Middle frontal gyrus (tissue), 1 donor: ENCODE data around the gene STX12.
A peak's percentile ranks its signal among the peaks of the same experiment; 100 is the strongest.
"Not testable (repeated sequence)": the region's sequence is repeated elsewhere in the genome, so short reads cannot be mapped to it uniquely, and the experiment has no call there.

Experiments
- DNase-seq: peaks from one replicate; pipeline ENCODE4 v3.0.0-alpha.2; 2015; ENCODE audit warnings: low spot score; ENCODE audit errors: extremely low spot score

STX12 gene

DNA sequence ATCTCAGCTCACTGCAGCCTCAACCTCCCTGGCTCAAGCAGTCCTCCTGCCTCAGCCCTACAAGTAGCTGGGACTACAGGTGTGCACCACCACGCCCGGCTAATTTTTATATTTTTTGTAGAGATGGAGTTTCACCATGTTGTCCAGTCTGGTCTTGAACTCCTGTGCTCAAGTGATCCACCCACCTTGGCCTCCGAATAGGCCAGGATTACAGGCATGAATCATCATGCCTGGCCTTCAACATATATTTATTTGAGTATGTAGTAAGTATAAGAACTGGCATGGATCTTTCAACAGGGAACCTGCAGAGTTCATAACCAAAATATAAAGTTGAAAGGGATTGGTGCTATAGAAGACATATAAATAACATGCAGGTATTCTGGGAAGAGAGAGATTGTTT, 2.3 kb downstream of the STX12 start:
- not testable (repeated sequence) for DNase-seq

DNA sequence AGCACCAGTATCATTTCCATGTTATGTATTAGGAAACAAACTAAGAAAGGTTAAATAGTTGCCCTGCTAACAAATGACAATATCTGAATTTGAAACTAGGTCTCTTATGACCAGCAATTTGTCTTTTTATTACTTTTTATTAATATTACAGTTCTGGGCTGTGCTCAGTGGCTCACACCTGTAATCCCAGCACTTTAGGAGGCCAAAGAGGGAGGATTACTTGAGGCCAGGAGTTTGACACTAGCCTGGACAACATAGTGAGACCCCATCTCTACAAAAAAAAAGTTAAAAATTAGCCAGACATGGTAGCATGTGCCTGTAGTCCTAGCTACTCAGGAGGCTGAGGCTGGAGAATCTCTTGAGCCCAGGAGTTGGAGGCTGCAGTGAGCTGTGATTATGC, 3.3 kb downstream of the STX12 start:
- DNase-seq: not testable (repeated sequence)

DNA sequence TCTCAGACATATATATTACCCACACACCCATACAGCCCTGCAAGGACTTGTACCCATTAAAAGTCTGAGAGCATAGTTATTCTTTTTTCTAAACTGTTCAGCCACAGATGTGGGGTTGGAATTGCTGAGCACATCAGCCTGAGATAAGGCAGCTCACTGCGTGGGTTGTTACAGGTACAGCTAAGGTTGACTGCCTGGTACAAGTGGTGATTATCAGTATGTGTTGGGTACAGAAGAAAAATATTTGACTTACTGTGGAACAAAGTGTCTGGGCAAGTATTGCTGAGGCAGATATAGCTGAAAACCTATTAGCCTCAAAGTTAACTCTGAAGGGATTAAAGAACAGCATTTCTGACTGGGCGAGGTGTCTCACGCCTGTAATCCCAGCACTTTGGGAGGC, 5.0 kb downstream of the STX12 start:
- no peak for DNase-seq

DNA sequence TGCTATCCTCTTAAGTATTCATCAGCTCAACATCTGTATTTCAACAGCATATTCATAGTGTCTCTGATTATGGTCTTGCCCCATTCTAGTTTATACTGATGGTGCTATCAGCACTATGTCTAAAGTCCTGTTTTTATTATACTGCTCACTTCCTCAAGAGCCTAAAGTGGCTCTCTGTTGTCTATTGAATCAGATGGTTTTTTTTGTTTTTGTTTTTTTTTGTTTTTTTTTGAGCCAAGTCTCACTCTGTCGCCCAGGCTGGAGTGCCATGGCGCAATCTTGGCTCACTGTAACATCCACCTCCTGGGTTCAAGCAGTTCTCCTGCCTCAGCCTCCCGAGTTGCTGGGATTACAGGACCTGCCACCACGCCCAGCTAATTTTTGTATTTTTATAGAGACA, 6.1 kb downstream of the STX12 start:
- DNase-seq: no peak

DNA sequence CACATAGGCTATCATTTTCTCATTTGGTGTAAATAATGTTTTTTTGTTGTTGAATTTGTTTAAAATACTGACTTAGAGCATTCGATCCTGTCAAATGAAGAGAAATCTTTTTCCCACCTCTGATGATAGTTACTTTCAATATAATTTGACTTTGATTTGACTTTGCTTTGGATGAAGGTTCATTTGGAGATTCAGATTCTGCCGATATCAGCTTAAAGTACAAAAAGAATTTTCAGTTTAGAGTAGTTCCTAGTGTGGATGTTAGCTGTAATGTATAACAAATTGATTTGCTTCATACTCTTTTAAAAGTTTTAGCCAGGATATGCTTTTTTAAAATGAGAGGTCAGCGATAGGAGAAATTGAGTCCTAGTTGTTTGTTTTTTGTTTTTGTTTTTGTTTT, 9.9 kb downstream of the STX12 start:
- no peak for DNase-seq

DNA sequence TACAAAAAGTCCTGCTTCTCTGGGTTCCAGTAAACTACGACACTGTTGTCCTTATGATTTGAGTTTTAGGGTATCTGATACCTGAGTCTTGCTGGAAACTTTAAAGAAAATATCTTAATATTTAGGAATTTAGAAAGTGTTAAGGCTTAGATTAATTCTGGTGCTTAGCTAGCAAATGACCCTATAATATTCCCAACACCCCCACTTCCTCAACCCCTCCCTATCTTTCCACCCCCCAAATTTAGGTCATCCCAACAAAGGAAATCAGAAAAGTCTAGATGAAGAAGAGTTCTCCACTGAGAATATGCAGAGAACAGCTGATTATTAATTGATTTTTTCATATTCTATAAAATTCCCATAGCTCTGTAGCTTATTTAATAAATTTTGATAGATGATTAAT, 11.7 kb downstream of the STX12 start:
- no peak for DNase-seq

DNA sequence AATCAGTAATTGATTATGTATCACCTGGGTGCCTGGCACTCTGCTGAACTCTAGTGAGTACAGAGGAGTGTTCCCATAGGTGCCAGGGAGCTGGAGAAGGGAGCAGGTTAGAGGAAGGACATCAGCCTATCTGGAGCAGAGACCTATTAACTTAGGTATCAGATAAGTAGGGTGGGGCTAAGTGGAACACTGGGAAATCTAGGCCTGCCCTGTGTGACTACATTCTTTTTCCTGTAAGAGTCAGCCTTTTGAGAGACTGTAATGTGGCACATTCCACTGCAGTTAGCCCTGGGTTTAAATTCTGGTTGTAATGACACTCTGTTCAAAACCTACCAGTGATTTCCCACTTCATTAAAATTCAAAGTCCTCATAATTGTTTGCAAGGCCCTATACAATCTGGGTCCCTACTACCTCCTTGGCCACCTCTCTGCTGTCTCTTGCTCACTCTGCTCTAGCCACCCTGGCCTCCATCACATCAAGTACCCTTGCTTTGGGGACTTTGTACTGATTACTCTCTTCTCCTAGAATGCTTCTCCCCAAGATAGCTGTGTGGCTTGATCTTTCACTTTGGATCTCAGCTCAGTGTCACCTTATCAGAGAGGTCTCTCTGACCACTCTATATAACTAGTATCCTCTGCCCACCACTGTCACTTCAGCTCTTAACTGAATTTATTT, 12.9 kb downstream of the STX12 start:
- no peak for DNase-seq

DNA sequence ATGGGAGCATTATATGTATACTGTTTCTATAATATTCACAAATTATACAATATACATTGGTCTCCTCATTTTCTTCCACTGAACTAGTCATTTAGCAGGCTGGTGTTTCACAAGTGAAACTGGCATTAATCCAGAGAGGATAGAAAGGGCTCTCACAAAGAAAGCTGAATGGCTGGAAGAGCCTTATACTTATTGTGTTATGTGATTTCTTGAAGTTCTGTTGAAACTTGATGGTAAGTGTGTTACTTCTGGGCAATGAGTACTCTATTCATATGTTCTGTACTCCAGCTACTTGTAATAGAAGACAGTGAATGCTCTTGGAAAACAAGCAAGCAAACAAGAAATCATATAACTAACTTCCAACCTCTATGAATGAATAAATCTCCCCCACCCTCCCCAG, 14.9 kb downstream of the STX12 start:
- no peak for DNase-seq

DNA sequence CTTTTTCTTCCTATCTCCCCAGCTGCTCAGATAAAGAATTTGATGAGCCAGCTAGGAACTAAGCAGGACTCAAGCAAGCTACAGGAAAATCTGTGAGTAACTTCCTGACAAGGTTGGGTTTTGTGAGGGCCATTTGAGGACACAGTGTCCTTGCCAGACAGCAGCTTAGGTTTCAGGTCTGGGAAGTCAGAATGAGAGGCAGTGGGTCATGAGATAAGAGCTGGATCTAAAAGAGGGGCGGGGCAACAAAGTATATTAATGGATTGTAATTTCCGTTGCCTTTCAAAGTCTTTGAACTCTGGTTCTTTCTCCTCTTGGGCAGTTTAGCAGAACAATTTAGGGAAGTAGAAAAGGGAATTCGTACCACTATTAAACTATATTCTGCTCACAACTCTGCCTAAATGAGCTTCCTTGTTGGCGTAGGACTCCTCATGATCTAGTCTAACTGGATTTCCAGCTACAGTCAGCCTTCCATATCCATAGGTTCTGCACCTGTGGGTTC, 16.6 kb downstream of the STX12 start:
- DNase-seq: no peak

DNA sequence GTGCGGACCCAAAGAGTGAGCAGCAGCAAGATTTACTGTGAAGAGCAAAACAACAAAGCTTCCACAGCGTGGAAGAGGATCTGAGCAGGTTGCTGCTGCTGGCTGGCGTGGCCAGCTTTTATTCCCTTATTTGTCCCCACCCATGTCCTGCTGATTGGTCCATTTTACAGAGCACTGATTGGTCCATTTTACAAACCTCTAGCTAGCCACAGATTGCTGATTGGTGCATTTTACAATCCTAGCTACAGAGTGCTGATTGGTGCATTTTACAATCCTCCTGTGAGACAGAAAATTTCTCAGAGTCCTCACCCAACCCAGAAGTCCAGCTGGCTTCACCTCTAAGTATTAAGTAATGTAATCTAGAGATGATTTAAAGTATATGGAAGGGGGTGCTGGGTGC, 17.3 kb downstream of the STX12 start:
- not testable (repeated sequence) for DNase-seq

DNA sequence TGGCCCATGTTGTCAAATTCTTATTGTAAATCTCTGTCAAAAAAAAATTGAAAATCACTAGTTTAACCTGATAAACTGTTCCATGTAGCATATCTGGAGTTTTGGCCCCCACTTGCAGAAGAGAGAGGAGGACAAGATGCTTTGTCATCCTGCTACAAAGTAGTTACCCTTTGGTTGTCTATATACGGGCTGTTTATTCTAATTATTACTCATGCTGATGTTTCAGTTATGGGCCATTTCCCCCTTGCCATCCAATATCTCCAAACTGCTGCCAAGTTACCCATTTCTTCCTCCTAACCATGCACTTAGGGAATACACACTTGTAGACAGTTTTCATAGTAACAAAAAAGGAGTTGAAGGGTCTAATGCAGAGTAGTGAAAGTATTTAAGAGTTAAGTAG, 22.6 kb downstream of the STX12 start:
- no peak for DNase-seq

DNA sequence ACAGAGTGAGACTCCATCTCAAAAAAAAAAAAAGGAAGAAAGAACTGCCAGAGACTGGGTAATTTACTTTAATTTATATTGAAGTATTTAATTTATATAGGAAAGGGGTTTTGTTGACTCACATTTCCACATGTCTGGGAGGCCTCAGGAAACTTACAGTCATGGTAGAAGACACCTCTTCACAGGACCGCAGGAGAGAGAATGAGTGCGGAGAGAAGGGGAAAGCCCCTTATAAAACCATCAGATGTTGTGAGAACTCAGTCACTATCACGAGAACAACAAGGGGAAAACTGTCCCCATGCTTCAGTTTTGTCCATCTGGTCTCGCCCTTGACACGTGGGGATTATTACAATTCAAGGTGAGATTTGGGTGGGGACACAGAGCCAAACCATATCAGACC, 31.8 kb downstream of the STX12 start:
- DNase-seq: no peak

DNA sequence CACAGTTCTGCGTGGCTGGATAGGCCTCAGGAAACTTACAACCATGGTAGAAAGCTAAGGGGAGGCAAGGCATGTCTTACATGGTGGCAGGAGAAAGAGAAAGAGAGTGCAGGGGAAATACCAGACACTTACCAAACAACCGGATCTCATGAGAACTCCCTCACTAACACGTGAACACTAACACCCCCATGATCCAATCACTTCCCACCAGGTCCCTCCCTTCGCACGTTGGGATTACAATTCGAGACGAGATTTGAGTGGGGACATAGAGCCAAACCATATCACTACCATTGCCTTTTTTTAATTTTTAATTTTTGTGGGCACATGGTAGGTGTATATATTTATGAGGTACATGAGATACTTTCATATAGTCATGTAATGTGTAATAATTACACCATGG, 33.7 kb downstream of the STX12 start:
- no peak for DNase-seq

DNA sequence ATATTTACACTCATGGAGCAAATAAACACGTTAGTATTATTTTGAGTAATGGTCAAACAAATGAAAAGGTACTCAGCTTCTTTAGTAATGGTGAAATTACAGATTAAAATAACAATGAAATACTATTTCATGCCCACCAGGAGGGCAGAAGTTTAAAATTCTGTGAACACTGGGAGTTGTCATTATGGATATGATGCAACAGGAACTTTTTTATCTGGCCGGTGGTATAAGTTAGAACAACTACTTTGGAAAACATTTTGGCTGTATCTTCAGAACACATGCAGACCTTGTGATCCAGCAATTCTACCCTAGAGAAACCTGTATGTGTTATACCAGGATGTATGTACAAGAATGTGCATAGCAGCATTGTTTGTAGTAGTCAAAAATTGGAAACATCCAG, 34.4 kb downstream of the STX12 start:
- DNase-seq: no peak

DNA sequence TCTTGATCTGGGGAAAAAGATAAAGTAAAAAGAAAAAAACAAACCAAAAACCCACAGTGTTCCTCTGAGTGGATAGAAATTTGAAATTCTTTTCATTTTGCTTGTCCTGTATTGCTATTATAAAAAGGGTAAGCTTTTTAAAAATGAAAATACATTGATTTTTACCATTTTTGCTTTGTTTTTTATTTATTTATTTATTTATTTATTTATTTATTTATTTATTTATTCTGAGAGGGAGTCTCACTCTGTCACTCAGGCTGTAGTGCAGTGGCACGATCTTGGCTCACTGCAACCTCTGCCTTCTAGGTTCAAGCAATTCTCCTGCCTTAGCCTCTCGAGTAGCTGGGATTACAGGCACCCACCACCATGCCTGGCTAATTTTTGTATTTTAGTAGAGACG, 35.1 kb downstream of the STX12 start:
- not testable (repeated sequence) for DNase-seq

DNA sequence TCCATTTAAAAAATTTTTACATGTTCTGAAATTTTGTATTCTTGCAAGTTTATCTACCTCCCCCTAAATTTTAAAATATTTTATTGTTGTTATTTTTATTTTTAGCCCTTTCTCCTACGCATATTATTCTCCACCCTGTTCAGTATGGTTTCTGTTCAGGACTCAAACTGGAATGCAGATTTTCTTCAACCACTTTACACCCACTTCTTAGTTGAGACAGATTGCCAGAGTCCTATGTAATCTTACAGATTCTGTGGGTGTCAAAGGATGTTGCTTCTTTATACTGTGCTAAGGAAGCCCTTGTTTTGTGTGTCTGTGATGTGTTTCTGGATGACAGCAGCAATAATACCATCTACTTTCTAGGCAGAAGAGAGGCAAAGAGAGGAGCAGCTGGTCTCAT, 36.9 kb downstream of the STX12 start:
- DNase-seq: peak; percentile 31

DNA sequence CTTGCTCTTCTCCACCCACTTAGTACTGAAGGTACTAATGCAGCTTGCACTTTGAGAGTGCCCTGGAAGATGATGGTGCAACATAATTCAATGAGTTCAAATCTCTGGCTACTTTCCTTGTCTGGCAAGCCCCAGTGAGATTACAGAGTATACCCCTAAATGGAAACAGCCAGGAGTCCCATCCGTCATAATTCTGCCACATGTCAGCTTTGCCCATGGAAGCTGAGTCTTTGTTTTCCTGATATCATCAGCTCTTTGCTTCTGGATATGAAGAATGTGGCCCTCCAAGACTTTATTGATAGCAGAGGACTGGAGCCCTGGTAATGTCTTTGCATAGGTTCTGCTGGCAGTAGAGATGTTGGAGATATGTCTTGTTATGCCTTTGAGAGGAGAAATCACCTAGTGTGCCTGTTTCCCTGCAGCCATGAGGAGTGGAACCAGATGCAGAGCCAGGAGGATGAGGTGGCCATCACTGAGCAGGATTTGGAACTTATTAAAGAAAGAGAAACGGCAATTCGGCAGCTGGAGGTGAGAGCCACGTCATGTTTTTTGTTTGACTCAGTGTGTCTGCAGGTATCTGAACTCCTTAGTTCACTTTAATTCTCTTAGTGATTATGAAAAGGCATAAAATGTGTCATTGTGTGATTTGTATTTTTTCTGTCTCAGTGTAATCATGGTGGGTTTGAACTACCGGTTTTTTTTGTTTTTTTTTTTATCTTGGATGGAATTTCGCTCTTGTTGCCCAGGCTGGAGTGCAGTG, 38.9 kb downstream of the STX12 start:
- no peak for DNase-seq

DNA sequence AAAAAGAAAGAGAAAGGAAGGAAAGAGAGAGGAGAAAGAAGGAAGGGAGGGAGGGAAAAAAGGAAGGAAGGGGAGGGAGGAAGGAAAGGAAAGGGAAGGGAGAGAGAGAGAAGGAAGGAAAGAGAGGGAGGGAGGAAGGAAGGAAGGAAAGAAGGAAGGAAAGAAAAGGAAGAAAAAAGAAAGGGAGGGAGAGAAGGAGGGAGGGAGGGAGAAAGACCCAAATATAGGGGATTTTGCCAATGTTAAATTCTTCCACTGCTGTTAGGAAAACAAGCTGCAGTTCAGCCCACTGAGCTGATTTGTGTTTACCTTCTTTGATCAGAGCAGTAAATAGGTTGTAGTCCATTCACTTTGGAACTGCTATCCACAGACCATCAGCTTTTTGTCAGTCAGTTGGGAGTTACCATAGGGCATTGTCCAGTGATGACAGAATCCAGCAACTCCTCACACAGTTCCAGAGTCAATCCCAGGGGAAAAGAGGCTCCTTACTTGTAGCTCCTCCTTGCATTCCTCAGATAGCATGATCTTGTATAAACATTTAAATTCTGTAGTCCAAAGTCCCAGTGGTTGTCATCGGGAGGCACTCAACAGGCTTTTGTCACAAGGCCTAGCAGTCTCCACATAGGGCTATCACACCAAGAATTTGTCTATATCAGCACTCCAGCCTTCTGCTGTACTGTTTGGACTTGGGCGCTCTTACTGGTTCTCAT, 44.1 kb downstream of the STX12 start:
- no peak for DNase-seq

DNA sequence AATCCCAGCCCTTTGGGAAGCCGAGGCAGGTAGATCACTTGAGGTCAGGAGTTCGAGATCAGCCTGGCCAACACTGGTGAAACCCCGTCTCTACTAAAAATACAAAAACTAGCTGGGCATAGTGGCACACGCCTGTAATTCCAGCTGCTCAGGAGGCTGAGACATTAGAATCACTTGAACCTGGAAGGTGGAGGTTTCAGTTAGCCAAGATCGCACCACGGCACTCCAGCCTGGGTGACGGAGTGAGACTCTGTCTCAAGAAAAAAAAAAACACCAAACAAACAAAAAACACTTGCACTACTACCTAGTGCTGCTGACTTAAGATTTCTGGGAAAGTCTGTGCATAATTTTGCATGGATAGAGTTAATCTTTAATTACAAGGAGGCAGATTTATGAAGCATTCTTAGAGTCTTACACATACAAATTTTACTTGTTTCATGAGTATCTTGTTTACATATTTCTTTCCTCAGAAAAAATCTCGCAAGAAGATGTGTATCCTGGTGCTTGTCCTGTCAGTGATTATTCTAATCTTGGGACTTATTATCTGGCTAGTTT, 48.8 kb downstream of the STX12 start:
- no peak for DNase-seq

DNA sequence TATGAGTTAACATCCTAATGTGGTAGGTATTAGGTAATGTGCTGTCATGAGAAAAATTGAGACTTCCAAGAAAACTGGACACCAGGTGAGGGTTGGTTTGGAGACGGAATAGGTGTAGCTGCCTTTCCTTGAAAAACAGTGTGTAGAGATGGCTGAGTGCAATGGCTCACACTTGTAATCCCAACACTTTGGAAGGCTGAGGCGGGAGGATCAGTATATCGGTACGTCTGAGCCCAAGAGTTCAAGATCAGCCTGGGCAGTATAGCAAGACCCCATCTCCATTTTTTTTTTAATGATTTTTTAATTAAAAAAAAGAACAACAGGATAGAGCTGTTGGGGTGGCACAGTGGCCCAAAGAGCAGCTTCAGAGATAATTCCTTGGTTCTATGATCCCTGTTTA, 50.8 kb downstream of the STX12 start:
- no peak for DNase-seq

DNA sequence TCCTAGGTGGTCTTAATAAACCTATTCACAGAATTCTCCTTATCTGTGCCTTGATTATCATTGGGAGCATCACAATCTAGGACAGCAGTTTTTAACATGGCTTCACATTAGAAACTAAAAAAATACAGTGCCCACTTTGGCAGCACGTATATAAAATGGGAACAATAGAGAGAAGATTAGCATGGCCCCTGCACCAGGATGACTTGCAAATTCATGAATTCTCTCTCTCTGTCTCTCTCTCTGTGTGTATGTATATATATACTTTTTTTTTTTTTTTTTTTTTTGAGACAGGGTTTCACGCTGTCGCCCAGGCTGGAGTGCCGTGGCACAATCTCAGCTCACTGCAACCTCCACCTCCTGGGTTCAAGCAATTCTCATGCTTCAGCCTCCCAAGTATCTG, 51.4 kb downstream of the STX12 start:
- no peak for DNase-seq

DNA sequence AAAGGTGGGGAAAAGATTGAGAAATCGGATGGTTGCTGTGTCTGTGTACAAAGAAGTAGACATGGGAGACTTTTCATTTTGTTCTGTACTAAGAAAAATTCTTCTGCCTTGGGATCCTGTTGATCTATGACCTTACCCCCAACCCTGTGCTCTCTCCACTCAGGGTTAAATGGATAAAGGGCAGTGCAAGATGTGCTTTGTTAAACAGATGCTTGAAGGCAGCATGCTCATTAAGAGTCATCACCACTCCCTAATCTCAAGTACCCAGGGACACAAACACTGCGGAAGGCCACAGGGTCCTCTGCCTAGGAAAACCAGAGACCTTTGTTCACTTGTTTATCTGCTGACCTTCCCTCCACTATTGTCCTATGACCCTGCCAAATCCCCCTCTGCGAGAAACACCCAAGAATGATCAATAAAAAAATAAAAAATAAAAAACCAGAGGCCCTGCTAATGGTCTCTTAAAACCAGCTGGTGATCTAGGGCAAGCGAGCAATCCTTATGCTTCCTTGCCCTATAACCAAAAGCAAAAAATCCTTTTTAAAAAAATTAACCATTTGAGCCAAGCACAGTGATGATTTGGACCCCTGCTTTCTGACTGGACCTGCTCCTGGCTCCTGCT, 56.4 kb downstream of the STX12 start:
- not testable (repeated sequence) for DNase-seq
